Measurements from ENCODE around the gene ATXN7L1. TPM values are rescaled to one million over a fixed set of nuclear protein-coding genes. Genes with fewer than 3 reads are reported as not detected.

Gene ATXN7L1
- total RNA-seq, 4 donors from 2014 or later: 8.0 to 14.1 (median 10.6) TPM

DNA sequence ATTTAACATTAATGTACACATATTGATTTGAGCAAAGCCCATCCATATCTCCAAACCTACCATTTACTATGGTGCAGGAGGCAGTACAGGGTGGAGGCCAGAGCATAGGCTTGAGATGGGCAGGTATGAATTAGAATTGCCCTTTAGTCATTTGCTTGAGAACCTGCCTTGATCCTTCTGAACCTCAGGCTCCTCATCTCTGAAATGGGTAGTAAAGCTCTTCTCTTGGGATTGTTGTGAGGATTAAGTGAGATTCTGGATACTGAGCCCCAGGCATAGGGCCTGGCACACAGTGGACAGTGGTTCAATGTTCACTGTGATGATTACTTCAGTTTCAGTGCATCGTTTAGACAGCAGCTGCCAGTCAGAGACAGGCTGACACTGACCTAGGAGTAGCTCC, 5.0 kb upstream of the ATXN7L1 start:
- H3K27ac ChIP-seq: no peak overlapping the region
- 71% methylated on average over 1 of the region's 1 CpG; no CpG with 5 or more reads in 1 of the 2 donors for WGBS, 2 donors

DNA sequence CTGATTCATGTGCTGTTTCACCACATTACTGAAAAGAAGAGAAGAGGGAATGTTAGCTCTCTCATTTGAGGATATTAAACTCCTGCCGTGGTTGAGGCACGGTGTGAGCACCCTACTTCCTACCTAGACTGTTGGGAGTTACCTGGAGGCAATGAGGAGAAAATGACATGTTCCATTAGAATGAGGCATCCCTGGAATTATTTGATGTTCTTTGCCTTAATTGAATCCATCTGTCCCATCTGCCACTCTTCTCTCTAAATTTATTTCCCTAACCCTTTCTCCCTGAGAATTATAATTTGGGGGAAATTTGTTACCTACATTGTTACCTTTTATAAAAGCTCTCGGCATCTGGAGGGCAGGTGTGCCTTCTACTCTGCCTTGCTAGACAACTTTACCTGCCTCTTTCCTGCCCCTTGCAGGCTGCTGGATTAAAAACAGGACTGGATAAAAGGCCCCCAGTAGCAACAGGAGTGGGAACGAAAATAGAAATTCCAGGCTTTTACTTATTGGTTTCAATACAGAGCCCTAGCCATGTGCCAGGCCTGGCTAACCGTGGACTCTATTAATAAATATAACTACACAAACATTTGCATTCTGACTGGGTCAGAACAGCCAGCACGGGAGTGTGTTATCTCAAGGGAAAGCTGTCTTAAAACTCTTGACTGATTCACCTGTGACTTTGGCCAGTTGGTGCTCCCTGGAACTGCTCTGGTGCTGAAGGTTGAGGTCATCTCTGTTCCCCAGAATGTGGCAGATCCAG, 4.4 kb upstream of the ATXN7L1 start:
- H3K4me3 ChIP-seq: no peak overlapping the region
- TF ChIP-seq, protein P1, sequence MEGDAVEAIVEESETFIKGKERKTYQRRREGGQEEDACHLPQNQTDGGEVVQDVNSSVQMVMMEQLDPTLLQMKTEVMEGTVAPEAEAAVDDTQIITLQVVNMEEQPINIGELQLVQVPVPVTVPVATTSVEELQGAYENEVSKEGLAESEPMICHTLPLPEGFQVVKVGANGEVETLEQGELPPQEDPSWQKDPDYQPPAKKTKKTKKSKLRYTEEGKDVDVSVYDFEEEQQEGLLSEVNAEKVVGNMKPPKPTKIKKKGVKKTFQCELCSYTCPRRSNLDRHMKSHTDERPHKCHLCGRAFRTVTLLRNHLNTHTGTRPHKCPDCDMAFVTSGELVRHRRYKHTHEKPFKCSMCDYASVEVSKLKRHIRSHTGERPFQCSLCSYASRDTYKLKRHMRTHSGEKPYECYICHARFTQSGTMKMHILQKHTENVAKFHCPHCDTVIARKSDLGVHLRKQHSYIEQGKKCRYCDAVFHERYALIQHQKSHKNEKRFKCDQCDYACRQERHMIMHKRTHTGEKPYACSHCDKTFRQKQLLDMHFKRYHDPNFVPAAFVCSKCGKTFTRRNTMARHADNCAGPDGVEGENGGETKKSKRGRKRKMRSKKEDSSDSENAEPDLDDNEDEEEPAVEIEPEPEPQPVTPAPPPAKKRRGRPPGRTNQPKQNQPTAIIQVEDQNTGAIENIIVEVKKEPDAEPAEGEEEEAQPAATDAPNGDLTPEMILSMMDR (IDR thresholded peaks at IDR 0.05): no peak
- no peak for TF ChIP-seq POLR2A (IDR thresholded peaks at IDR 0.05)
- H3K4me1 ChIP-seq: peaks cover 0 to 27% (median 11%) of the 10 kb centered on the region in 3 donors
- no peaks in the 10 kb centered on the region for H3K9me3 ChIP-seq
- no peaks in the 10 kb centered on the region for H3K36me3 ChIP-seq
- H3K27ac ChIP-seq: no peak overlapping the region
- intact Hi-C loops (cut with DNase I): no loop called here
- no peaks in the 10 kb centered on the region for H3K27me3 ChIP-seq
- no peak for DNase-seq
- WGBS, 2 donors: 50 to 82% methylated on average over 6 of the region's 6 CpGs

More for the DNA sequence above, 5.0 kb upstream of the ATXN7L1 start:
- no peaks in the 10 kb centered on the region for H3K9me3 ChIP-seq
- H3K27me3 ChIP-seq: no peaks in the 10 kb centered on the region
- no peak for DNase-seq
- intact Hi-C loops (cut with DNase I): no loop called here
- no peak for TF ChIP-seq POLR2A (IDR thresholded peaks at IDR 0.05)
- TF ChIP-seq, protein P1 (IDR thresholded peaks at IDR 0.05): no peak
- no peak overlapping the region for H3K4me3 ChIP-seq
- H3K36me3 ChIP-seq: no peaks in the 10 kb centered on the region
- peaks cover 0 to 25% (median 11%) of the 10 kb centered on the region in 3 donors for H3K4me1 ChIP-seq

DNA sequence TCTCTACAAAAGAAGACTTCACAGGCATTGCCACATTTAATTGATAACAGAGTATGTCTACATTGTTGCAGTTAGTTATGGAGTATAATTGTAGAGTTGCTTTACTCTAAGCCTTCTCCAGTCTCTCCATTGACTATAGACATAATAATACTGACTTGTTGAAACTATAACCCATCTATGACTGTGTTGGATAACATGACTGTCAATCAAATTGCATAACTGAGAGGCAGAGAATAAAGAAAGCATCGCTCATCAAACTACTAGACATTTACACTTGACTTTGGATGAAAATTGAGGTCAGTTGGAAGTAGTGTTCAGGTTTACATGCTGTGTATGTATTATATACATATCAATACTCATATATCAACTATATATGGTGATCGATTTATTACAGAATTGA, 3.4 kb upstream of the ATXN7L1 start:
- WGBS, 2 donors: 82 to 94% methylated on average over 2 of the region's 2 CpGs
- no peaks in the 10 kb centered on the region for H3K27me3 ChIP-seq
- no peak overlapping the region for H3K27ac ChIP-seq
- intact Hi-C loops (cut with DNase I): loop anchor here (10.0 kb wide), 1 partner anchor 115 kb away; no protein-coding TSS in a partner anchor
- DNase-seq: no peak
- no peaks in the 10 kb centered on the region for H3K36me3 ChIP-seq
- peaks cover 5 to 36% (median 19%) of the 10 kb centered on the region in 3 donors for H3K4me1 ChIP-seq
- no peak overlapping the region for H3K4me3 ChIP-seq
- TF ChIP-seq, protein P1 (IDR thresholded peaks at IDR 0.05): no peak
- no peak for TF ChIP-seq POLR2A (IDR thresholded peaks at IDR 0.05)
- H3K9me3 ChIP-seq: no peaks in the 10 kb centered on the region

DNA sequence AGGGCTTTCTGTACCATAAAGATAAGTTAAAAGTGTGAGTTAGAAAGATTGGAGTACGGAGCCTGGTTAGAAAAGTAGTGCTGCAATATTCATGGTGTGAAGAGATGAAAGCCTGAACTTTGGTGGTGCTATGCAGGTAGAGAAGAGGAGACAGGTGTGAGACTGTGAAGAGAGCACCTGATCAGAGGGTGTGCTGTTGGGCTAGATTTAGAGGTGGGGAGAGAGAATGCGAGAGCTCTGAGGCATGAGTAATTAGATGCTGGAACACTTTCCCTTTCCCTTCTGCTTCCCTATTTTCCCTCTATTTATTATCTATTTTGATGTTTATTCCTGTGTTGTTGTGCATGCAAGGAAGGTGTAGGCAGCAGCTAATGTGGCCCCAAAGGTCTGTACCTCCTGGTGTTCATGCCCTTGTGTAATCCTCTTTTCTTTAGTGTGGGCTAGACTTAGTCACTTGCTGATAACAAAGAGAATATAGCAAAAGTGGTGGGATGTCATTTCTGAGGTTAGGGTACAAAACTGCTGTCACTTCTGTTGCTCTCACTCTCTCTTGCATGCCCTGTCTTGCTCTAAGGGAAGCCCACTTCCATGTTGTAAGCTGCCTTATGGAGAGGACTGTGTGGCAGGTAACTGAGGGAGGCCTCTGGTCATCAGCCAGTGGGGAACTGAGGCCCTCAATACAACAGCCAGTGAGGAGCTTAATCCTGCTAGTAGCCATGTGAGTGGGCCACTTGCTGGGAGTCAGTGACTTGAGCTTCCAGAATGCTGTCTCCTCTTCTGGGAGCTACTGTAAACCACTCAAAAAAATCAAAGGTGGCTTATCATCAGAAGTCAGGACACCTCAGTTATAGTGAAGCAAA, 2.6 kb upstream of the ATXN7L1 start:
- intact Hi-C loops (cut with DNase I): loop anchor here (10.0 kb wide), 1 partner anchor 114 kb away; no protein-coding TSS in a partner anchor
- DNase-seq: no peak
- H3K27ac ChIP-seq: no peak overlapping the region
- H3K36me3 ChIP-seq: no peaks in the 10 kb centered on the region
- H3K4me1 ChIP-seq: peaks cover 5 to 41% (median 20%) of the 10 kb centered on the region in 3 donors
- H3K27me3 ChIP-seq: no peaks in the 10 kb centered on the region
- H3K4me3 ChIP-seq: no peak overlapping the region
- 70 to 83% methylated on average over 2 of the region's 2 CpGs for WGBS, 2 donors
- no peak for TF ChIP-seq POLR2A (IDR thresholded peaks at IDR 0.05)
- TF ChIP-seq, protein P1 (IDR thresholded peaks at IDR 0.05): no peak
- no peaks in the 10 kb centered on the region for H3K9me3 ChIP-seq

All from esophagus squamous epithelium (tissue), 5 donors.